Kidney tubule cell (primary cell): ENCODE measurements around the gene MDM4.

ENCODE experiments used
- DNase-seq: peaks from one replicate; pipeline ENCODE4 v3.0.0-alpha.2; 2018; ENCODE audit warnings: low spot score

The MDM4 gene

DNA sequence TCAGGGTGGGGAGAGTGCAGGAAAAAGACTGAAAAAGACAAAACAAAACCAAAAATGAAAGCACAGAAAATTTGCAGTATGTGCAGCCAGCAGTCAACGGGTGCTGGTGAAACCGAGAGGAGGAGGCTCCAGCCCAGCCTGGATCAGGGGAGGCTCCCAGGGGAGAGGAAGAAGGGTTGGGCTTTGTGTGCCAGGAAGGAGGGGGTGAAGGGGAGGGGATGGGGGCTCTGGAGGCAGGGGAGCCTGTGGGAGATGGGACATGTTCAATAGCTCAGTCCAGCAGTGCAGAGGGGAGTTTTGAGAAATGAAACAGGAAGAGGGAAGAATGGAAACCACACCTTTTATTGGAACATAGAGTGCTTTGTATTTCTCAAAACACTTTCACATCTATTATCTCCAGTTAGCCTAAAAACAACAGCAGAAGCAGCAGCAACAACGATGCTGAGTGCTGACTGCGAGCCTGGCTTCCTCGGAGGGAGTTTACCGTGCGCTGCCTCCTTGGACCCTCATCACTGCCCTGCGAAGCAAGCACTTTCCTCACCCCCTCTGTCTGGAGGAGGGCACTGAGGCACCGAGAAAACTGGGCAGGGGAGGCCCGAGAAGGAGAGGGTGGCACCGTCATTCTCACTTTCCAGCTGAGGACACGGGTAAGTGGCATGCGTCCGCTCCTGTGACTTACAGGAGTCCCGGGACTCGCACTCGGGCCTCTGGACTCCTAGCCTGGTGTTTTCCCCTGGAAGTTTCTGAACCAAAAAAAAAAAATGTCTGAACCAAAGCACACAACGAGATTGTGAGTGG lies 62.9 kb downstream of the MDM4 start:
- no peak for DNase-seq

DNA sequence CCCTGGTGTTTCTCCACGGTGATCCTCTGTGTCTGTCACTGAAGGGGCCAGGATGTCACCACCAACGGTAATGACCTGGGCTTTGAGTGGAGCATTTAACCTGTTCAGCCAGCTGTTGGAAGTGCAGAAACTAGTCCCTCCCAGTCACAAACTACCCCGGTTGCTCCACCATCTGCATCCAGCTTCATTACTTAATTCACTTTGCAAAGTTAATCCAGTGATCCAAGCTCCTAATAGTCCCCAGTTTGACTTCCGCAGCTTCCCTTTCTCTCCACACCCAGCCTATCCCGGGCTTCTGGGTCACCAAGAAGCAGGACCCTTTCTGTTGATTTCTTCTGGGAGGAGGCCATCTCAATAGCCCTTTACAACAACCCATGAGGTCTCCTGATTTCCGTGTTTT lies 63.5 kb downstream of the MDM4 start:
- DNase-seq, result no peak

DNA sequence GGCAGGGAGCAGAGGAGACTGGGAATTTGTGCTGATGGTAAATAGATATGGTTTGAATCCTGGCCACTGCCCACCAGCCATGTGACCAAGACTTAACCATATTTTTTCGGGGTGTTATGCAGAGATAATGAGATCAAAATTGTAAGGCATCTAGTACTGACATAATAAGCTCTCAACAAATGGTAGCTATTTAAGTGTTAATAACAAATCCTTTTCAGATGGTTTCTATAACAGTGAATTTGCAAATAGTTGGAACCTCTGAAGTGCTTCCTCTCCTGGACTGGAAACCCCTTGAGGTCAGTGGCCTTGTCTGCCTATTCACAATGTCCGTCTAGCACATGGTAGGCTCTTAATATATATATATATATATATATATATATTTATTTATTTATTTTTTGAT lies 64.7 kb downstream of the MDM4 start:
- DNase-seq, result no peak

- DNase-seq, result no peak
Observed at GRCh38 chr1:204581759-204582158, 65.6 kb downstream of the MDM4 start.

DNA sequence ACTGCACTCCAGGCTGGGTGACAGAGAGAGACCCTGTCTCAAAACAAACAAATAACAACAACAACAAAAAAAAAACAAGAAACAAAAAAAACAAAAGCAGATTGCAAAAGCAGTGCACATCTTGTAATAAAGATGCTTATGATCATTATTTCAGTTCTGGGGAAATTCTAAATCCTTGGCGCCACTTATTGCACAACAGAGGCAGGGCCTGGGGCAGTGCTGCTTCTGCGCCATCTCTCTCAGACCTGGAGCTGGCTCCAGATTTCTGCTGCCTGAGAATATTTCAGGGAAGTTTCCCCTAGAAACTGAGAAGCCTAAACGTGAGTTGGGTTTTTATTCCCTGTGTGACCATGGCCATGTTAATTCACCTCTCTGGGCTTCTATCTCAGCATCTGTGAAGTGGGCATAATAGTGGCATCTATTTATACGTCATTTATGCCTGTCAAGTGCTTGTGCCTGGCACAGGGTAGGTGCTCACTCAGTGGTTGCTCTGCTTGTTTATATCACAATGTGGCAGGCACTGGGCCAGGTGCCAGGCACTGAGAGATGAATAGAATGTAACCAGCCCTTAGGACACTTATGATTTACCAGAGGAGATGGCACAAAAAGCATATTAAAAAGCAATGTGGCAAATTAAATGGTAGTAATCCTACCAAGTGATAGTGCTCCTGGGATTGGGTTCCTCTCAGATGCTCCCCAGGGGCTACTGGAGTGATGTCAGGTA lies 67.9 kb downstream of the MDM4 start:
- DNase-seq, result no peak

- DNase-seq, result no peak
Observed at GRCh38 chr1:204584699-204585372, 68.6 kb downstream of the MDM4 start.

- DNase-seq, result no peak
Observed at GRCh38 chr1:204587621-204588020, 71.4 kb downstream of the MDM4 start.

DNA sequence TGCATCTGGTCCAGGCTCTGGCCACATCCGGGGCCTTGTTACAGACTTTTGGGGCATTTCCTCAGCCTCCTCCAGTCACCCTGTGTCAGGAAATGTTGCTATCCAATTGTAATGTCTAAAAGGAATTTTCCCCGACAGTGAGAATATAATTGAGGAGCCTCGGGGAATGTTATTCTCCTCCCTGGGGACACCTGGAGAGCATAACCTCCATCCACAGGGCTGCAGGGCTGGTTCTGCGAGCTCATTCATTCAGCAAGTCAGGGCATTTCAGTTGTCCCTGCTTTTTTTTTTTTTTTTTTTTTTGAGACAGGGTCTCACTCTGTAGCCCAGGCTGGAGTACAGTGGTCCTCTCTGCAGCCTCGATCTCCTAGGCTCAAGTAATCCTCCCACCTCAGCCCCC lies 72.6 kb downstream of the MDM4 start:
- DNase-seq, result no peak

GRCh38 chr1:204589409-204590038 lies 73.3 kb downstream of the MDM4 start:
- DNase-seq, result peak; percentile 20

DNA sequence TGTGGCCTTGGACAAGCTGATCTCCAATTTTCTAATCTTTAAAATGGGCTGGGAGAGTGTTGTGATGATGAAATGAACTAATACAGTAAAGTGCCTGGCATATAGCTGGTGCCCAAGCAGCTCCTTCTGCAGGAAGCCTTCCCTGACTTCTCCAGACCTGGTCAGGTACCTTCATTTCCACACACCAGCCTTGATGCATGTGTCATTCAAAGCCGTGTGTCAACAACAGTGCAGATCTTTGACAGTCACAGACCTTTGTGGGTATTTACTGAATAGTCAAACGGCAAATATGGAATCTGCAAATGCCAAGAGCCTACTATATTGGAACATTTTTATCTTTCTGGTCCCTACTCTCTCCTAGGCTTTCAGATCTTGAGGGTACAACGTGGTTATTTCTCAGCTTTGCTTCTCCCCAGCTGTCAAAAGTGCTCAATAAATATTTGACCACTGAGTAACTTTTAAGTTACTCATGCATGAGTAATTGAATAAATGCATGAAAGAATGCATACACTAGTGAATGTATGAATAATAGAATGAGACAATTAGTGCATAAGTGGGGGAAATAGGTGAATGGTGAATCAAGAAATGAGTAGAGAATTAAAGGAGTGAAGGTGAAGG lies 75.4 kb downstream of the MDM4 start:
- peak; percentile 76 for DNase-seq

- DNase-seq, result no peak
Observed at GRCh38 chr1:204592246-204592948, 76.2 kb downstream of the MDM4 start.

- no peak for DNase-seq
Observed at GRCh38 chr1:204598319-204598969, 82.2 kb downstream of the MDM4 start.

DNA sequence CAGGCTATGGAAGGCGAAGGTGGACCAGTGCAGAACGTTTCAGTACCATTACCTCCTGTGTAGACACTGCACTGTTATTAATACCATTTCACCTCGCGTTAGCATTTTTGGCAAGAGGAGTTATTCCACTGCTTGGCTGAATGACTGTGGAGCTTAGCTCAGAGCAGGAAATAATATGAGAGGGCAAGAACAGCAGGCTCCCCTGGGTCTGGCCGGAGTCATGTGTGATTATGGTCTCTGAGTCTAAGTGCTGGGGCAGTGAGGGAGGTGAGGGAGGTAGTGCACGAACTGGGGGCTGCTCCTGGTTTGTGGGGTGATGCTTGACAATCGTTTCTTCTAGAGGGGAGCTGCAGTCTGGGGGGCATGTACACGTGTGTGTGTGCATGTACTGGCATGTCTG lies 82.9 kb downstream of the MDM4 start:
- DNase-seq, result no peak

GRCh38 chr1:204599596-204599995 lies 83.4 kb downstream of the MDM4 start:
- DNase-seq, result no peak

DNA sequence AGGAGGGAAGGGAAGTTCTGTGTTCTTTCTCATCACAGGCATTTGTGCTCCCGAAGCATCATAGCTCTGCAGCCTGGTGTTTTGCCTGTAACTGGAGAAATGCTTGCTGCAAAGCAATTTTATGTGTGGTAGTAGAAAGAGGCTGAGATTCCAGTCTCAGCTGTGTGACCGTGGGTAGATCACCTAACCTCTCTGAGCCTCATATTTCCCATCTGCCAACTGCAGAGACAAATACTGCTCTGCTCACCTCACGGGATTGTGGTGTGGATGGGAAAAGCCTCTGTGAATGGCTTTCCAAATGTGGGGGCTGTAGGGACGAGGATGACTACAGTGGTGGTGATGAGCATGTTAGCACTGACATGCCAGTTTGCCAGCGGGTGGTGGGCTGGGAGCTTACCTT lies 84.0 kb downstream of the MDM4 start:
- DNase-seq, result no peak

GRCh38 chr1:204600968-204601367 lies 84.8 kb downstream of the MDM4 start:
- no peak for DNase-seq

DNA sequence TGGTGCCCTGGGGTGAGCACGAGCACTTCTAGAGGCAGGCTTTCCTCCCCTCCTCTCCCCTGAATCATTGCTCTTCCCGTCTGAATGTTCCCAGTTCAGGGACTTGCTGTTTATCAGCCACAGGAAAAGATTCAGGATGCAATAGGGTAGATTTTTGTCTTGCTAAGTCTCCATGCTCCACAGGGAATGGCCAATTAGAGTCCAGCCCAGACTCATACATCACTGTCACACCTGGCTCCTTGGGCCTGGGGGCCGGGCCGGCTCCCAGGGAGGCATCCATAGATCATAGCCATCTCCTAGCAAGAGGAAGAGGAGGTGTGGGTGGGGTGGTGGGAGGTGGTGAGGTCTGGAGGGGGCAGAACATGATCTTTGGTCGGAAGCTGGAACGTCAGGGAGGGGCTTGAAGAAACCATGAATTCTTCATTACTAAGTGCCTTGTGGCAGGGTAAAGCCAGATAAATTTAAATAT lies 85.9 kb downstream of the MDM4 start:
- no peak for DNase-seq

DNA sequence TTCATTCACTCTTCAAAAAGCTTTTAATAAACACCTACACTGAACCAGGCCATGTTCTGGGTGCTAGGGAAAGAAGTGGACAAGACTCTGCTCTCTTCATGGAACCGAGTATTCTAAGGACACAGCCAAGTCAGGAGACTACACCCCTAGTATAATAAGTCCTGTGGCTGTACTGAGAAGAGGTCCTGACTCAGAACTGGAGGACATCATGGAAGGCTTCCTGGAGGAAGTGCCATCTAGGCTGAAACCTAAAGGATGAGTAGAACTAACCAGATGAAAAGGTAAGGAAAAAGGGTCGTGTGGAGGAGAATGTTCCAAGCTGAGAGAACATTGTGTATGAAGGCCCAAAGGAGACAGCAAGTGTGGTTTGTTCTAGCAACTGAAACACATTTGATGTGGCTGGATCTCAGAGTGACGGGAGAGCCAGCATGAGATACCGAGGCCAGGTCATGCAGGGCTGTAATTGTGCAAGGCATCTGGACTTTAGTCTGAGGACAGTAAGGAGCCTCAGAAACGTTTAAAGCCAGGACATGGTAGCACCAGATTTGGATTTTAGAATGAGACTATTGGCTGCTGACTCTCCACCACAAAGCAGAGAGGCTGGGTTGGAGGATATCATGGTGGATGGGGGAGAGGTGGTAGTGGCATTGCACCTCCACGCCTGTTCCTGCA lies 86.8 kb downstream of the MDM4 start:
- no peak for DNase-seq

GRCh38 chr1:204605791-204606190 lies 89.6 kb downstream of the MDM4 start:
- no peak for DNase-seq
